Measurements from ENCODE around the gene F2RL3. TPM values are rescaled to one million over a fixed set of nuclear protein-coding genes. Genes with fewer than 3 reads are reported as not detected.

The F2RL3 gene
- total RNA-seq, 2 donors from 2014 or later = 0.36 to 6.2 TPM

DNA sequence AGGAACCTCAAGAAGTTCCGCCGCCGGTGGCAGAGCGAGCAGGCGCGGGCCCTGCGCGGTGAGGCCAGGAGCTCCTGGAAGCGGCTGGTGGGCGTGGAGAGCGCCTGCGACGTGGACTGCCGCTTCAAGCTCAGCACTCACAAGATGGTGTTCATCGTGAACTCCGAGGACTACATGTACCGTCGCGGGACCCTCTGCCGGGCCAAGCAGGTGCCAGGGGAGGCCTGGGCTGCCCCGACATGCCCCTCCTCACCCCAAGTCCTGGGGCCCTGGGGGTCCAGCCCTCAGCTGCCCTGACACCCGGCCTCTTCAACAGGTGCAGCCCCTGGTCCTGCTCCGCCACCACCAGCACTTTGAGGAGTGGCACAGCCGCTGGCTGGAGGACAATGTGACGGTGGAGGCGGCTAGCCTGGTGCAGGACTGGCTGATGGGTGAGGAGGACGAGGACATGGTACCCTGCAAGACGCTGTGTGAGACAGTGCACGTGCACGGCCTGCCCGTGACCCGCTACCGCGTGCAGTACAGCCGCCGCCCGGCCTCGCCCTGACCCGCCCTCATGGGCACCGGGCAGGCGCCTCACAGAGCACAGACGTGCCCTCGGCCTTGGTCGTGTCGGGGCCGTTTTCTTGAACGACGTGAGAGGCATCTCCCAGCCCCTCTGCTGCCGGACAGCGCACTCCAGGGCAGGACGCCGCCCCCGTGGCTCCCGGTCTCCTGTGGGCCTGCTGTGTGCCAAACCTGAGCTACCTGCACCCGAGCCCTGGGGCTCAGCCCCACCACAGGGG lies 10.4 kb upstream of the F2RL3 start:
- Histone ChIP-seq H3K27me3 (replicated peaks; ENCODE audit: insufficient read depth) (no peaks in the 10 kb centered on the region), H3K4me3 (no peak overlapping the region), H3K9me3 (no peaks in the 10 kb centered on the region), H3K27ac (no peak overlapping the region), H3K4me1 (replicated peaks) (no peaks in the 10 kb centered on the region), H3K36me3 (peaks cover 12 to 28% of the 10 kb centered on the region in 2 donors)
- intact Hi-C loops (cut with DNase I) = no loop called here
- DNase-seq (ENCODE audit: low spot score) = no peak
- WGBS = 93% methylated on average over 47 of the region's 55 CpGs
- TF ChIP-seq POLR2AphosphoS5 (IDR thresholded peaks at IDR 0.05) (no peak), POLR2A (IDR thresholded peaks at IDR 0.05) (no peak)
- TF ChIP-seq, protein P1, sequence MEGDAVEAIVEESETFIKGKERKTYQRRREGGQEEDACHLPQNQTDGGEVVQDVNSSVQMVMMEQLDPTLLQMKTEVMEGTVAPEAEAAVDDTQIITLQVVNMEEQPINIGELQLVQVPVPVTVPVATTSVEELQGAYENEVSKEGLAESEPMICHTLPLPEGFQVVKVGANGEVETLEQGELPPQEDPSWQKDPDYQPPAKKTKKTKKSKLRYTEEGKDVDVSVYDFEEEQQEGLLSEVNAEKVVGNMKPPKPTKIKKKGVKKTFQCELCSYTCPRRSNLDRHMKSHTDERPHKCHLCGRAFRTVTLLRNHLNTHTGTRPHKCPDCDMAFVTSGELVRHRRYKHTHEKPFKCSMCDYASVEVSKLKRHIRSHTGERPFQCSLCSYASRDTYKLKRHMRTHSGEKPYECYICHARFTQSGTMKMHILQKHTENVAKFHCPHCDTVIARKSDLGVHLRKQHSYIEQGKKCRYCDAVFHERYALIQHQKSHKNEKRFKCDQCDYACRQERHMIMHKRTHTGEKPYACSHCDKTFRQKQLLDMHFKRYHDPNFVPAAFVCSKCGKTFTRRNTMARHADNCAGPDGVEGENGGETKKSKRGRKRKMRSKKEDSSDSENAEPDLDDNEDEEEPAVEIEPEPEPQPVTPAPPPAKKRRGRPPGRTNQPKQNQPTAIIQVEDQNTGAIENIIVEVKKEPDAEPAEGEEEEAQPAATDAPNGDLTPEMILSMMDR (IDR thresholded peaks at IDR 0.05) = no peak

DNA sequence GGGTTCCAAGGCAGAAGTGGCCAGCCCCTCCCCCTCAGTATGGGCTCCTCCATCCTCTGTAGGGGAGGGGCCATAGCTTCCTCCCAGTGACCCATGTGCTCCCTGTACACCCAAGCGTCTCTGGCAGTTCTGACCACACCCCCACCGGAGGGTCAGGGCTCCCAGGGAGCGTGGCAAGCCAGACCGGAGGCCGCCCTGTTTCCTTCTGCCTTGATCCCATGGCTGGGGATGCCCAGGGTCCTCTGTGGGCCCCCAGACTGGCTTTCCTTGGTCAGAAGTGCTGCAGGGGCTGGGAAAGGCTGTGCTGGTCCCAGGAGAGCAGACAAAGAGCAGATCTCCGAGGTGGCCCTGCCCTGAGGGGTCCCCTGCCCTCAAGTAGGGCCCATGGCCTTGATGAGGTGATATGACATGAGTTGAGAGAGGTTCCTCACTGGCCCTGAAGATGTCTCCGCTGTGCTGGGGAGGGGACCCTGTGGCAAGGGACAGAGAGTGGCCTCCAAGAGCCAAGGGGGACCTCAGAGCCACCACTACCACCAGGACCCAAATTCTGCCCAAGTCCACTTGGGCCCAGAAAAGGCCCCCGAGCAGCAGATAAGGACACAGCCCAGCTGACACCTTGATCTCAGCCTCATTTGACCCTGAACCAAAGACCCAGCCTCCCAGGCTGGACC lies 7.8 kb upstream of the F2RL3 start:
- no peaks in the 10 kb centered on the region for H3K4me1 ChIP-seq (replicated peaks)
- 93% methylated on average over 8 of the region's 8 CpGs for WGBS
- no peaks in the 10 kb centered on the region for H3K9me3 ChIP-seq
- H3K36me3 ChIP-seq = peaks cover 12 to 28% of the 10 kb centered on the region in 2 donors
- TF ChIP-seq, protein P1 (IDR thresholded peaks at IDR 0.05) = no peak
- TF ChIP-seq POLR2AphosphoS5 (IDR thresholded peaks at IDR 0.05) (no peak), POLR2A (IDR thresholded peaks at IDR 0.05) (no peak)
- H3K4me3 ChIP-seq = no peak overlapping the region
- H3K27me3 ChIP-seq (replicated peaks; ENCODE audit: insufficient read depth) = no peaks in the 10 kb centered on the region
- DNase-seq (ENCODE audit: low spot score) = no peak
- H3K27ac ChIP-seq = no peak overlapping the region
- intact Hi-C loops (cut with DNase I) = no loop called here

DNA sequence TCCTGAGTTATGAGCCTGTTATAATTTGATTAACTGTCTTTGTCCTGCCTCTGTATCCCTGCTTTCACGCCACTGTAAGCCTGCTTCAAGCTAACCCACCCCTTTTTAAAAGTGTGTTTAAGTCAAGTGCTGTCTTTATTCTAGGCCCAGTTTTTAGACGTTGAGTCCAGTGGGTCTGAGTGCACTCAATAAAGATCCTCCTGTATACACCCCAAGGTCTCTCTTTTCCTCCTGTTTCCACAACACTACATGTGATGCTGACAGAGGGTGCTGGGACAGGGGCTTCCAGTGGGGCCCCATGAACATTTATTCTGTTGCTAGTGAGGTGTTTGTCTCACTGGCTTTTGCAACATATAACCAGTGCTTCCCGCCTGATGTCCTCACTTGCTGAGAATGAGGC lies 6.7 kb upstream of the F2RL3 start:
- no peak for DNase-seq (ENCODE audit: low spot score)
- TF ChIP-seq POLR2AphosphoS5 (IDR thresholded peaks at IDR 0.05) (no peak), POLR2A (IDR thresholded peaks at IDR 0.05) (no peak)
- TF ChIP-seq, protein P1 (IDR thresholded peaks at IDR 0.05) = no peak
- WGBS = 92% methylated on average over 3 of the region's 3 CpGs
- no peaks in the 10 kb centered on the region for H3K27me3 ChIP-seq (replicated peaks; ENCODE audit: insufficient read depth)
- H3K4me3 ChIP-seq = no peak overlapping the region
- intact Hi-C loops (cut with DNase I) = no loop called here
- H3K27ac ChIP-seq = no peak overlapping the region
- no peaks in the 10 kb centered on the region for H3K4me1 ChIP-seq (replicated peaks)
- no peaks in the 10 kb centered on the region for H3K9me3 ChIP-seq
- H3K36me3 ChIP-seq = peaks cover 12 to 21% of the 10 kb centered on the region in 2 donors

DNA sequence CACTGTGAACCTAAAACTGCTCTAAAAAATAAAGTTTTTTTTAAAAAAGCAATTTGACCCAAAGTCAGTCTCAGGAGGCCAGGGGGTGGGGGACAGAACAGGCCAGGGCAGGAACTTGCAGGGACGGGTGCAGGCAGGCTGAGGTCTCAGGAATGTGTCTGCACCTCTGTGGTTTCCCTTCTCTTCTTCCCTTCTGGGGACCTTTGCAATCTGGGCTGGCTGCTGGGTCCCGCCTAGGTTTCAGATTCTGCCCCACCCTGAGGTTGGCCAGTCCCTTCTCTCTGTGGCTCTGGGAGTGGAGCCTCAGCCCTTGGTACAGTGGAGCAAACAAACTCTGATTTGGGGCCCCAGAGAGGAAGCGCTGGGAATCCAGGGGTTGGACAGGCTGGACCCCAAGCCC lies 5.3 kb upstream of the F2RL3 start:
- H3K9me3 ChIP-seq = no peaks in the 10 kb centered on the region
- H3K36me3 ChIP-seq = peaks cover 5 to 8% of the 10 kb centered on the region in 2 donors
- no peak overlapping the region for H3K27ac ChIP-seq
- H3K4me1 ChIP-seq (replicated peaks) = no peaks in the 10 kb centered on the region
- H3K27me3 ChIP-seq (replicated peaks; ENCODE audit: insufficient read depth) = no peaks in the 10 kb centered on the region
- 43% methylated on average over 3 of the region's 3 CpGs for WGBS
- DNase-seq (ENCODE audit: low spot score) = no peak
- TF ChIP-seq, protein P1 (IDR thresholded peaks at IDR 0.05) = no peak
- intact Hi-C loops (cut with DNase I) = no loop called here
- no peak overlapping the region for H3K4me3 ChIP-seq

DNA sequence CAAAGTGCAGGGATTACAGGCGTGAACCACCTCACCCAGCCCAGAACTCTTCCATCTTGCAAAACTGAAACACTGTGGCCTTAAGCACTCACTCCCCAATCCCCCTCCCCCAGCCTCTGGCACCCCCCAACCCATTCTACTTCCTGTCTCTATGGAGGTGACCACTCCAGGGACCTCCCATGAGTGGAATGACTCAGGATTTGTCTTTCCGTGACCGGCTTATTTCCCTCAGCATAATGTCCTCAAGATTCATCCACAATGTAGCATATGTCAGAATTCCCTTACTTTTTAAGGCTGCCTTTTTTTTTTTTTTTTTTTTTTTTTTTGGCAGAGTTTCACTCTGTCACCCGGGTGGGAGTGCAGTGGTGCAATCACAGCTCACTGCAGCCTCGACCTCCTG lies 3.6 kb upstream of the F2RL3 start:
- no peak for DNase-seq (ENCODE audit: low spot score)
- TF ChIP-seq POLR2A (IDR thresholded peaks at IDR 0.05) (no peak), POLR2AphosphoS5 (IDR thresholded peaks at IDR 0.05) (no peak)
- TF ChIP-seq, protein P1 (IDR thresholded peaks at IDR 0.05) = no peak
- Histone ChIP-seq H3K36me3 (no peaks in the 10 kb centered on the region), H3K27ac (no peak overlapping the region), H3K4me3 (no peak overlapping the region), H3K9me3 (no peaks in the 10 kb centered on the region), H3K27me3 (replicated peaks; ENCODE audit: insufficient read depth) (no peaks in the 10 kb centered on the region), H3K4me1 (replicated peaks) (peaks cover 6% of the 10 kb centered on the region)
- 61% methylated on average over 5 of the region's 5 CpGs for WGBS
- intact Hi-C loops (cut with DNase I) = no loop called here
